HG02678 (cell line): ENCODE measurements around the gene SPEM1.

Experiments used
- ATAC-seq: cut with Tn5 transposase; IDR thresholded peaks from one replicate; pipeline ENCODE4 v1.9.1; 2021; ENCODE audit warnings: mild to moderate bottlenecking, moderate library complexity; ENCODE audit not compliant: unreplicated experiment

Gene SPEM1

DNA sequence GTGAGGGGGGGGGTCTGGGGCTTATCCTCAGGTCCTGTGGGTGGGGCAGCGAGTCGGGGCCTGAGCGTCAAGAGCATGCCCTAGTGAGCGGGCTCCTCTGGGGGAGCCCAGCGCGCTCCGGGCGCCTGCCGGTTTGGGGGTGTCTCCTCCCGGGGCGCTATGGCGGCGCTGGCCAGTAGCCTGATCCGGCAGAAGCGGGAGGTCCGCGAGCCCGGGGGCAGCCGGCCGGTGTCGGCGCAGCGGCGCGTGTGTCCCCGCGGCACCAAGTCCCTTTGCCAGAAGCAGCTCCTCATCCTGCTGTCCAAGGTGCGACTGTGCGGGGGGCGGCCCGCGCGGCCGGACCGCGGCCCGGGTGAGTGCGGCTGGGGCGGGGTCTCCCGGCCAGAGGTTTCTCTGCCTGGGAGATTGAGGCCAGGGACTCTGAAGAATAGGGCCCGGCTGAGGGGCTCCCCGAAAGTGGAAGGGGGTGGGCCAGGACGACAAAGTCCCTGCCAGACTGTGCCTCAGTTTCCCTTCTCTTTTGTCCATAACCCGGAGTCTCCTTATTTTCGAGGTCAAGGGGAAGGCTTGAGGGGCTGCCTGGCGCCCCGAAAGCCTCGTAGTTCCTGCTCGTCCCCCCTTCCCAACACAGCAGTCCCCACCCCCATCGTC is 19.5 kb downstream of the SPEM1 start, which contains the start of gene FGF11:
Gene FGF11 (plus strand): TSS at position 51 of the 651 bp plus-strand sequence. CDS start 109 bp downstream, at position 160.
- ATAC-seq: no peak

DNA sequence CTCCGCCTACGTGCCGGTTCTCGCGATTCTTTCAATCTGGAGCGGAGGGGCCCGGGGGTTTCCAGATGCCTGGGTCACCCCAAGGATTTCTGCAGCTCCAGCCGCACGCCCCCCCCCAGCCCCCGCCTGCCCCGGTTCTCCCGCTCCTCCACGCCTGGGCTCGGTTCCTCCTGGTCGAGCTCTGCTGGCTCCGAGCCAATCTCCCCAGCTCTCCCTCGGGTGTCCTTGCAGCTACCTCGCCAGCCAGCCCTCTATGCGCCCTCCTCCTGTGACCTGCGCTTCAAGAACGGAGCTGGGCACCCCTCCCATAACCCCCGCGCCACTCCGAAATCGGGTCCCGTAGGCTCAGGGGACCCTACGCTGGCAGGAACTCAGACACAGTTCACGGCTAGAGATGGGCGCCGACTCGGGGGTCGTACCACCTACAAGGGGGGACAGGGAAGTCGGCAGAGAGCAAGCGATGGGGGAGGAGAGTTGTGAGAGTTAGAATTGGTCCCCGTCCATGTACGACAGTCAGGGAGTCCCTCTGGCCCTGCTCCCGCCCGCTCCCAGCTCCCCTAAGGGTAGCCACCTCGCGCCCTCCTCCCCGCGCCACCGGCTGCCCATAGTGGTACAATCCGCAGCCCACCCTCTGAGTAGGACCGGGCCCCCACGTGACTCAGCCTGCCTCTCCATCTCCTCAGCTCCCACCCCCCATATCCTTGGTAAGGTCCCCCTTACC is 20.1 kb downstream of the SPEM1 start:
- no peak for ATAC-seq

DNA sequence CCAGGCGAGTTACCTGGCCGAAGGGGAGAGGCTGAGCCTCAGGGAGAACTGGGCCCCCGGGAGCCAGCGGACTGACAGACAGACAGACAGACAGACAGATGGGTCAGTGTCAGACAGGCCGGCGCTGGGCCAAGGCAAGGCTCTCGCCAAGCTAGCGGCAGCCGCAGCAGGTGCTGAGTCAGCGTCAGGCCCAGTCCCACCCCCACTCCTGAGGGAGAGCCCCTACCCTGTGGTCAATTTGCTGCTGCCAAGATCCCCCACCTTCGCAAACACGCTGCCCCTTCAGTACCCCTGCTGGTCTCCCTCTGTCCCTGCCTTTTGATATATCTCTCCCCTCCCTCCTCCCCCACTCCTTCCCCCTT is 20.7 kb downstream of the SPEM1 start:
- ATAC-seq: no peak

DNA sequence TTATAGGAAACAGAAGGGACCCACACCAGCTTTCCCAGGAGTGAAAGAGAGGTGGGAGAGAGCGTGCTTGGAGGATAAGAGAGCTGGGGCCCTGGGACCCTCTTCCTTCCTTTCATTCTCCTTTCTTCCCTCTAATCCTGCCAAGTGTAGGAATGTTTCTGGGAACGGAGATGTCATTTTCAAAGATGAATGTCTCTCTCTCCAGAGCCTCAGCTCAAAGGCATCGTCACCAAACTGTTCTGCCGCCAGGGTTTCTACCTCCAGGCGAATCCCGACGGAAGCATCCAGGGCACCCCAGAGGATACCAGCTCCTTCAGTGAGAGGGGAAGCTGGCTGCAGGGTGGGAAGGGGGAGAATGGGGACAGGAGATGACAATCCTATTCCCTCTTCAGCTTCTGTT is 21.1 kb downstream of the SPEM1 start:
- ATAC-seq: no peak

DNA sequence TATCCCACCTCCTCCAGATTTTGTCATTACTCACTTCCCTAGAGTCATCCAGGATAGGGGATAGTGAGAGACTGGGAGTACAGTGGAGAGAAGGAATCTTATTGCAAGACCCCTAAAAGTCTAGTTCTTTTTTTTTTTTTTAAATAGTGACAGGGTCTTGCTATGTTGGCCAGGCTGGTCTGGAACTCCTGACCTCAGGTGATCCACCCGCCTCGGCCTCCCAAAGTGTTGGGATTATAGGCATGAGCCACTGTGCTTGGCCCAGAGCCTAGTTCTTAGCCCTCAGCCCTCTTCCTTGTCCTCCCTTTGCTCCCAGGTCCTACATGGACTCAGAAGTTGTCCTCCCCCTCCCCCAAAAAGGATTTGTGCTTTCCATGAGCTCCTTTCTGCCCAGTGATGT is 22.0 kb downstream of the SPEM1 start:
- ATAC-seq: no peak

DNA sequence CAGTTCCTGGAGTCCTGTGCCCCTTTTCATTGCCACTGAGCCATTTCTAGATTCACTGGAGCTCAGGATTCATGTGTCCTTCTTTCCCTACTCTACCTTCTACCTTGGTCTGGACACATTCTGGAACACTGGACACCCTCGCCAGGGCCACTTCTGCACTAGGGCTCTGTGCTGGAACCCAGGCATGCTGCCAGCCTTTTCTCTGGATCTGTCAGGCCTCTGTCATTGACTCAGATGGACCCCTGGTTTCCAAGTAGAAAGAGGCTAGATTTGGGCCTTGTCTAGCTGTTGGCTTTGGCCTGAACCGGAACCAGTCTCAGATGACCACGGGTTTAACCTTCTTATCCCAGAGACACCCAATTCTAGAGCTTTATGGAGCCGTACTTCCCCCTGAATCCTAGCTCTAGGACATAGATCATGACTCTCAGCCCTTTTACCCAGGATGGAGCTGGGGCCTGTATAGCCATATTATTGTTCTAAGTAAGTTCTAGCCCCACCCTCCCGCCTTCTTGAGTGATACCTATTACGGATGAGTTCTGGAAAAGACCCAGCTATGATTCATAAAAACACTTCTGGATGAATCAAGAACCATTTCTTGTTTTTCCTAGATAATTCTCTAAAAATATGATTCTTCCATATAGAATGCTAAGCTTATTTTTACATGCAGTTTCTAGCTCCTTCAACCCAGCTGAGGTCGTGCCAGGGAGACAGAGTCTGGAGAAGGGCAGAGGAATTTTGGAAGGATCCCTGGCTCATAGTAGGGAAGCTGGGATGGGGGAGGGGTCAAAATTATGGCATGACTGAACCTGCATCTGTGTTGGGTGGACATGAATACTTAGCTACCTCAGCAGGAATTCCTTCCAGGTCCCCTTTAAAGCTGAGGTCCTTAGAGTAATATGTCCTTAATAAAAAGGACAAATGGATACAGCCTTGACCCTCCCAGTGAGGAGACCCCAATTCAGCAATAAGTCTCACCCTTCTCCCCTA is 23.7 kb downstream of the SPEM1 start:
- ATAC-seq: no peak

DNA sequence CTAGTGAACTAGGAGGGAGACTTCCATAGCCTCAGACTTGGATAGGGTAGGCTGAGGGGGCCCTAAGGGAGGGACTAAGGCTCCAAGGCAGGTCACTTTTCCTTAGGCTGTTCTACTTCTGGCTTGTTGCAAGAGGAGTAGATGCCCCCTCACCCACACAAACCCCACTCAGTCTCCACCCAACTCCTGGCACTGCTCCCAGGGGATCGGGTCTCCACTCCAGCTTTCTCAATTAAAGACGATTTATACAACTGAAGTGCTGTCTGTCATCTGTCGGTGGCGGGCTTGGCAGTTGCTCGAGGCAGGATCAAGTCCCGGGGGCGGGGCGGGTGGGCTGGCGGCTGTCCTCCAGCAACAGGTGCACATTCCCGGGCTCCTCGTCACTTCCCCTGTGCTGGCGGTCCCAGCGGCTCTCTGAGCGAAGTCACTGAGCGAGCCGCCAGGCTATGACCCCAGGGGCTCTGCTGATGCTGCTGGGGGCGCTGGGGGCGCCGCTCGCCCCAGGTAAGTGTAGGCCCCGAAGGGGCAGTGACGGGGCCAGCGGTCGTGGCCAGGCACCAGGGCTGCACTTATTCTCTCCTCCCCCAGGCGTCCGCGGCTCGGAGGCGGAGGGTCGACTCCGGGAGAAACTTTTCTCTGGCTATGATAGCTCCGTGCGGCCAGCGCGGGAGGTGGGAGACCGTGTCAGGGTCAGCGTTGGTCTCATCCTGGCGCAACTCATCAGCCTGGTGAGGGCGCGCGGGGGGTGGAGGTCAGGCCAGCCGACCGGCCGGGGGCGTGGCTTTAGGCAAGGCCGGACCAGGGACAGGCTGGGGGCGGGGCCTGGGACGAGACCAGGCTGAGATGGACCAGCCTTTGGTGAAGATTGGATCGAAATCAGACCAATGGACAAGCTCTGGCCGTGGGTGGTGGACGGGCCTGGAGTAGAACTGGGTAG is 24.8 kb downstream of the SPEM1 start, which contains the start of gene CHRNB1:
Gene CHRNB1 (plus strand): TSS at position 380 of the 937 bp plus-strand sequence. CDS start 67 bp downstream, at position 447.
- peak; percentile 62 for ATAC-seq

DNA sequence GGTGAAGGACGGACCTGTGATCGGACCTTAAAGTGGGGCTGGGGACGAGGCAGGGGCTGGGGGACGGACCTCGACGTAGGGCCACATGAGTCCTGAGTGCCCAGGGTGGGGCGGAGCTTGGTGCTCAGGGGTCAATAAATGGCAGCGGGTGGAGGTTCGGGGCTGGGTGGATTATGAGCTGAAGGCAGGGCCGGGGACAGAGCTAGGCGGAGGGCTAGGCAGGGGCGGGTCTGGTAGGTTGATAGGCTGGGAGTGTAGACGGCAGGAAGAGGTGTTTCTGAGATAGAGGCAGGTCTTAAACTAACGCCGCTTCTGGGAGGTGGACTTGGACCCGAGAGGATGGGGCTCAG is 25.5 kb downstream of the SPEM1 start:
- peak; percentile 23 for ATAC-seq

DNA sequence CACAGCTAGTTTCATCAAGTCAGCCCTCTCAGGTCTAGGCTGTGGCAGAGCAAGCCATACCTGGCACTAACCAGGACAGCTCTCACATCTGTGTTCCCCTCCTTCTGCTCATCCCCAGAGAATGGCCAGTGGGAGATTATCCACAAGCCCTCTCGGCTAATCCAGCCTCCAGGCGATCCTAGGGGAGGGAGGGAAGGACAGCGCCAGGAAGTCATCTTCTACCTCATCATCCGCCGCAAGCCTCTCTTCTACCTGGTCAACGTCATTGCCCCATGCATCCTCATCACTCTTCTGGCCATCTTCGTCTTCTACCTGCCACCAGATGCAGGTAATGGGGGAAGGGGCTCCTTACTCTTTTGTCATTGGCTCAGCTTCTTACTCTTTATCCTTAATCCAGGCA is 28.3 kb downstream of the SPEM1 start:
- no peak for ATAC-seq

DNA sequence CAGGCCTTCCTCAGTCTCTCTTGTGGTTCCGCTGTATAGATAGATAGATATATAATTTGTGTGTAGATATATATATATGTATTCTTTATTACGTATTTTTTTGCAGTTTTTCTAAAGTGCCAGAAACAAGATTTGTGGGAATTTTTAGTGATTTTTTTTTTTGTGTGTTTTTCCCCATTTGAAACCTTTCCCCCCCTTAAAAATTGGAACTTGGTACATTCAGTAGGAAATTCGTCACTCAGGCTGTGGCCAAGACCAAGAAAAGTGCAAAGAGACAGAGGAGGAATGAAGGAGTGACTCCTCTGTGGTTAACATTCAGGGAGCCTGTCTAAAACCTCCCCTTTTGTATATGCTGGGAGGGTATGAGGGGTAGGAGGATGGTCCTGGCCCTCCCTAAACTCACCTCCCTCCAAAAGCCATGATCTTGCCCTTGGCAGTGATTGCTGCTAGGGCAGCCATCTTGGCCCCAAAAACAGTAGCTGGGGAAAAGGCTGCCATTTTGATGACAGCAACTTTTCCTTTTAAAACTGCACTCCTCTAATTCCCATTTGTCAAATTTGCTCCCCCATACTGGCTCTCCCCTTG is 39.9 kb downstream of the SPEM1 start:
- no peak for ATAC-seq

DNA sequence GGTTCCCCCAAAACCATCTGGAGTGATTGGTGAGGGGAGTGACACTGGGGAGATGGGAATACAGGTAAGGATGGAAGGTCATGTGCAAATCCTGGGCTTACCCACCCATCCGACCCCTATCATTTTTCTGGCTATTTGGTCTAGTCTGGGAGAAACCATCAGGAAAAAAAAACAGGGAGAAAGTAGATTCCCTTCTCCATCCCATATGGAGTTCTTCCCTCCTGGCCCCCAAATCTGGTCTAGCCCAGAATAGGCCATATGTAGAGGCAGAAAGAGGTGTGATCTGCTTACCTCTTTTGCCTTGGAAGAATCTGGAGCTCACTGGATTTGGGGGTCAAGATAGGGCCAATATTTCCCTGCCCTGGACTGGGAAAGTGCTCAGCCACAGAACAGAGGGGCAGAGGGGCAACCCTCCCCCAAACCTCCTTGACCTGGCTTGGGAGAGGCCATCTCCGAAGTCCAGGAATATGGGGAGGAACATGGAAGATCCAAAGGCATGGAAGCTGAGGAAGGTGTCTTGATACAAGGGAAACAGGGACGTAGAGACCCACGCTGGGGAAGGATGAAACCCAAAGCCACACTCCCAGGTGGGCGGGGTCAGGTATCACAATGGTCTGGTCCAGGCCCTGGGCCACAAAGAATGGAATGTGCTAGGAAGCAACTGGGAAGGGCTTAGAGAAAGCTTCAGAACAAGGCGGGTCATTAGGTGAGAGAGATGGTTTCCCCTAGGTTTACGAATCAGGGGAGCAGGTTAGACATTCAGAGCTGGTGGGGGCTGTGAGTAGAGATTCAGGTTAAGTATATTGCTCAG is 40.9 kb downstream of the SPEM1 start:
- no peak for ATAC-seq

DNA sequence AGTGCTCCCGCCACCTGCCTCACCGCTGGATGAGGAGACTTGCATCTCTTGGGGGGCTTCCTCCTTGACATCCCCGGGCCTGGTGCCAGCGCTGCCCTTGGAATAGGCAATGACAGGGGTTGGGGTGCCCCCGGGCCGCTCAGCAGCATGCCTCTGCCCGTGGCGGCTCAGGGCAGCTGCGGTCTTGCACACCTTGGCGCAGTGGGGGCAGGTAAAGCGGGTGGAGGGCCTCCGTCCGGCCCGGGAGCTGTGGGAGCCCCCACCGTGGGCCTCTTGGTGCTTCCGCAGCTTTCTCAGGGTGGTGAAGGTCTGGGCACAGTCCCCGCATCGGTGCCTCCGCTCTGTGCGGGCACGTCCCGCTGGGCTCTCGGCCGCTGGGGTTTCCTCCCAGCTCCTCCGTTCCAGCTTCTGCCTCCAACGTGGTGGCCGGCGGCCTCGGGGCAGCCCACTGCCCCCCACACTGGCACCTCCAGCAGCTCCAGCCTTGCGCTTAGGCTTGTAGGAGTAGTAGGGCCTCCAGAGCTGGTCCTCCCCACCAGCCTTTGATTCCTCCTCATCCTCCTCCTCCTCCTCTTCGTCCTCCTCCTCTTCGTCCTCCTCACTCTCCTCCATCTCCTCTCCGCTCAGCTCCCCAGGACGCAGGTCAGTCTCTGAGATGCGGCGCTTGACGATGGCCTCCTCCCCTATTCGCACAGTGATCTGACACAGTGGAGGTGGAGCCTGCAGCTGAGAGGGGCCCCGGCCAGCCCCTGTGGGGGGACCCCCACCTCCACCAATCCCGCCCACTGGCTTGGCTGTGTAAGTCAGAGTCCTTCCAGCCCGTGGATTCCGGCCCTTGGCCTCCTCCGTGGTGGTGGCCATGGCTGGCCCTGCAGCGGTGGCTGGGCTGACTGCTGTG is 42.6 kb downstream of the SPEM1 start:
- ATAC-seq: no peak

DNA sequence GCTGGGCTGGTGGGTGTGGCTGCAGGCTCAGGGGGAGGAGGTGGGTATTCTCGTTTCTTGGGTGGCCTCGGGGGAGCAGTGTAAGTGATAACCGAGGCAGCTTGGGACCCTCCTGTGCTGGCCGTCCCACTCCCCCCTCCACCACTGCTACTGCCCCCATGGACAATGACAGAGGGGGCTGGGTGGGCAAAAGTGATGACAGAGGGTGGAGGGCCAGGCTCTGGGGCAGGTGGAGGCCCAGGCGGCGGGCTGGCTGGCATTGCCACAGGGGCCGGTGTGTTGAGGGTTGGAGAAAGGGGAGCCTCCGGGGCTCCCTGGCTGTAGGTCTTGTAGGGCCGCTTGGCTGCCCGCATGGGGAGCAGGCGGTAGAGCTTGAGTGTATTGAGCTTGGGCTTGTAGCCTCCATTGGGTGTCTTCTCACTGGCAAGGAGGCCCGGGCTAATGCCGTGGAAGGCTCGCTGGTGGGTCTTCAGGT is 43.3 kb downstream of the SPEM1 start:
- no peak for ATAC-seq

DNA sequence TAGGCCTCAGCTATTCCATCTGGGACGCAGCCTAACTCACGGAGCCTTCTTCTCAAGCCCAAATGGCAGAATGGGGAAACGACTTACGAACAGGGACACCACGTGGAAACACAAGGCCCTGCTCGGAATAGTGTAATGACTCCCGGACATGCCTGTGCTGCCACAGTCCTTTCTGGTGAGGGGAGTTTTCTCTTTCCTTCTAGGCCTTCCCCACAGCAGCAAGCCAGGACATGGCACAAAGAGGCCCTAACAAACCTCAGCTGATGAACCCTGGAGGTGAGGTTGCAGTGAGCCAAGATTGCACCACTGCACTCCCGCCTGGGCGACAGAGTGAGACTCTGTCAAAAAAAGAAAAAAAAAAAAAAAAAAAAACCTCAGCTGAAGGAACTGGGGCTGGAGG is 44.0 kb downstream of the SPEM1 start:
- ATAC-seq: no peak

DNA sequence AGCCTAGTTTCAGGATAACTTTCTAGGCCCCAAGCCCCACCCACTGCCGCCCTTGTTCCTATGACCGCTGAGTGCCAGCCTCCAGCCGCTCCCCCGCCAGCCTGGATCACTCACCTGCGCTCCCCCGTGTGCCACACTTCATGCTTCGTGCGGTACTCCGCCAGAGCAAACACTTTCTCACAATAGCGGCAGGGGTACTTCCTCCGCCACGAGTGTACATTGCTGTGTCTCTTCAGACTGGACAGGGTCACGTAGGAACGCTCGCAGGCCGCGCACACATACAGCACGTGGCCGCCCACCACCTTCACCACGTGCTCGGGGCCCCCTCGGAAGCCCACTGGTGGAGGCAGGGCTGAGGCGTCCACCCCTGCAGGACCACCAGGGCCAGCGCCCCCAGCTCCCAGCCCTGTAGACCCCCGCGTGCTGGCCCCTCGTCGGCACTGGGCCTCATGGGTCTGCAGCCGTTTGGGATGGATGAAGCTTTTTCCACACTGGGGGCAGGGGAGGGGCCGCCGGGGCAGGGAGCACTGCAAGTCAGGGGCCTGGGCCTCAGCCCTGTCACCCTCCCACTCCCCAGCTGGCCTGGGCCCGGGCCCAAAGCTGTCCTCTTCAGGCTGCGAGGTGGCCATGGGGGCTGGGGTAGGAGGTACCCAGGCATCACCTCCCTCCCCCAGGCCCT is 45.6 kb downstream of the SPEM1 start:
- ATAC-seq: no peak

DNA sequence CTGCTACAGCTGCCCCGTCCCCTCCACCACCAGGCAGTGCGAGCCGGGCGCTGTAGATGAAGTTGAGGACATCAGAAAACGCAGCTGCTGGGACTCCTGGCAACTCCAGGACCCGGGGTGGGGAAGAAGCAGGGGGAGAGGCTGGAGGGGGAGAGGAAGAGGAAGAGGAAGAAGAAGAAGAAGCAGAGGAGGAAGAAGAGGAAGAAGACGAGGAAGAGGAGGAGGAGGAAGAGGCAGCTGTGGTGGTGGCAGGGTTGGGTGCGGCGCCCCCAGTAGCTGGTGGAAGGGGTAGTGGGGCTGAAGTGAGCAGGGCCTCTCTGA is 46.2 kb downstream of the SPEM1 start:
- ATAC-seq: no peak

DNA sequence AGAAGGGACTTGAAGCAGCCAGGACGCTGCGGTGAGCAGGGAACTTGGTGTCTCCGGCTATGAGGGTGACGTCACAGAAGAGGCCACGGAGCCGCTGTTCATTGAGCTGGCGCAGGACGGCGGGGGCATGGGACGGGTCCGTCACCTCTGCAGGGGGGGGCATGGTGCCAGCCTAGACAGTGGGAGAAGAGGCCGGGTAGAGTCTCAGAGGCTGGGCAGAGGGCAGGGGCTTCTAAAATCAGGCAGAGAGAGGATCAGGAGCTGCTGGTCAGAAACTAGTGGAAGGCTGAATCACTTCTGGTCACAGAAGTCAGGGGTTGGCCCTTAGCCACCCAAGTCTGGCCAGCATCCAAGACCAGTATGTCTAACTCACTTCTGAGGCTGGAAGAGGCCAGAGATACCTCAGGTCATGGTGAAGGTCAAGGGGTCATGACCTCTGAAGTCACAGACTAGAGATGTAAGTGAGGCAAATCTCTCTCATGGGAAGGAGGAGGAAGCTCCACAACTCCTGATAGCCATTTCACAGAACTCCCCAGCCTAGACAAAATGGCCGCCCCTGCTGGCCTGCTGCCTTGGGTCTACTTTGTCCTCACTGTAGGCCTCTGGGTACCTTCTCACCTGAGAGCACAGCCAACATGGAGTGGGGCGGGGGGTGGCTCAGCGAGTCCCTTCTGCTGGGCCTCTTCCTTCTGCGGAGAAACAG is 46.7 kb downstream of the SPEM1 start:
- no peak for ATAC-seq
